A673 (cell line): ENCODE measurements around the gene PIN1. TPM values are rescaled to one million over a fixed set of nuclear protein-coding genes. Genes with fewer than 3 reads are reported as not detected.
"Not testable (repeated sequence)": the region's sequence is repeated elsewhere in the genome, so short reads cannot be mapped to it uniquely, and the experiment has no call there.

Experiments
- BruUV-seq: library from RNA; stranded (reverse); fragments of 400-500 nt; replicated peaks from 2 replicates; lab custom pipeline; 2021; lab: Mats Ljungman, UMichigan
- CTCF ChIA-PET: fragments of 300-600 bp; sonication (Branson Sonifier 250); formaldehyde crosslinking; loops from one replicate; lab custom pipeline; 2022; ENCODE audit warnings: antibody characterized with exemption; lab: Charles Lee
- POLR2A ChIA-PET: fragments of 300-600 bp; sonication (Branson Sonifier 250); formaldehyde crosslinking; loops from one replicate; lab custom pipeline; 2022; ENCODE audit warnings: antibody characterized with exemption; ENCODE audit not compliant: low non-redundant PET; lab: Charles Lee
- DNase-seq: peaks from one replicate; pipeline ENCODE4 v3.0.0-alpha.2; 2015; ENCODE audit warnings: low spot score
- H3K27ac ChIP-seq: fragments of 200-600 bp; sonication (generic); 2 replicates; pipeline ENCODE4 v1.5.1; 2016; ENCODE audit warnings: mixed run types, low read depth, mild to moderate bottlenecking, mixed read lengths, antibody characterized with exemption, low read length; ENCODE audit not compliant: poor library complexity, severe bottlenecking
- H3K27me3 ChIP-seq: fragments of 200-600 bp; sonication (generic); replicated peaks from 2 replicates; pipeline ENCODE4 v1.6.1; 2017; ENCODE audit warnings: mixed run types, low read depth, mild to moderate bottlenecking, mixed read lengths, antibody characterized with exemption, low read length; ENCODE audit not compliant: insufficient read depth, poor library complexity
- H3K36me3 ChIP-seq: fragments of 200-600 bp; sonication (generic); 2 replicates; pipeline ENCODE4 v1.6.1; 2016; ENCODE audit warnings: mixed run types, mild to moderate bottlenecking, mixed read lengths, antibody characterized with exemption, low read length; ENCODE audit not compliant: insufficient read depth, poor library complexity, severe bottlenecking
- H3K4me1 ChIP-seq: fragments of 200-600 bp; sonication (generic); 2 replicates; pipeline ENCODE4 v1.6.1; 2017; ENCODE audit warnings: mixed run types, mild to moderate bottlenecking, mixed read lengths, antibody characterized with exemption, low read length; ENCODE audit not compliant: insufficient read depth, poor library complexity, severe bottlenecking
- H3K4me3 ChIP-seq: fragments of 200-600 bp; sonication (generic); 2 replicates; pipeline ENCODE4 v1.5.1; 2016; ENCODE audit warnings: low read depth, mixed run types, mild to moderate bottlenecking, mixed read lengths, low read length; ENCODE audit not compliant: poor library complexity, severe bottlenecking
- H3K9me3 ChIP-seq: fragments of 200-600 bp; sonication (generic); 2 replicates; pipeline ENCODE4 v1.6.1; 2016; ENCODE audit warnings: mixed run types, low read depth, mild to moderate bottlenecking, mixed read lengths, antibody characterized with exemption, low read length; ENCODE audit not compliant: poor library complexity, severe bottlenecking
- CTCF ChIP-seq: fragments of 300-800, 200-600 bp; sonication (generic); conservative IDR thresholded peaks from 2 replicates; pipeline ENCODE4 v1.5.1; 2017; ENCODE audit warnings: low read depth, mild to moderate bottlenecking, antibody characterized with exemption, low read length, moderate library complexity, mixed read lengths
- EZH2 ChIP-seq: fragments of 200-600 bp; sonication (generic); IDR thresholded peaks from 2 replicates; pipeline ENCODE4 v1.6.1; 2017; ENCODE audit warnings: borderline replicate concordance, low read depth, mild to moderate bottlenecking, mixed read lengths, antibody characterized with exemption, low read length; ENCODE audit not compliant: poor library complexity, severe bottlenecking
- intact Hi-C: fragments of 100-400 bp; cut with micrococcal nuclease; formaldehyde crosslinking; loops from one replicate; pipeline ENCODE4 v1.10.0; 2022; ENCODE audit not compliant: unreplicated experiment
- total RNA-seq: library from RNA; stranded (reverse); gene quantifications from 2 replicates; pipeline ENCODE4 v1.2.3, GENCODE V29; 2021

The PIN1 gene
- total RNA-seq, 1 experiment from 2014 or later, result 177 TPM

- Histone ChIP-seq H3K27me3 (no peaks in the 10 kb centered on the region), H3K9me3 (no peaks in the 10 kb centered on the region), H3K36me3 (peaks cover 52% of the 10 kb centered on the region), H3K4me3 (no peak overlapping the region), H3K4me1 (no peaks in the 10 kb centered on the region), H3K27ac (no peak overlapping the region)
- TF ChIP-seq CTCF (no peak), EZH2 (no peak)
- ChIA-PET CTCF (no interaction called here), POLR2A (no interaction called here)
- no peak for DNase-seq
- intact Hi-C loops, result no loop called here
- no TSS peak for BruUV-seq
Measured at GRCh38 chr19:9839415-9839814, 4.3 kb downstream of the PIN1 start.

- no peak for DNase-seq
- Histone ChIP-seq H3K4me1 (peaks cover 3% of the 10 kb centered on the region), H3K27ac (no peak overlapping the region), H3K36me3 (peaks cover 55% of the 10 kb centered on the region), H3K27me3 (no peaks in the 10 kb centered on the region), H3K4me3 (no peak overlapping the region), H3K9me3 (no peaks in the 10 kb centered on the region)
- intact Hi-C loops, result no loop called here
- POLR2A ChIA-PET, result no interaction called here
- TF ChIP-seq EZH2 (no peak), CTCF (no peak)
- CTCF ChIA-PET, result interaction anchor here (0.5 kb wide), 1 partner anchor 155 kb away, joined by 3 read pairs; no protein-coding TSS in a partner anchor
- no TSS peak for BruUV-seq
Measured at GRCh38 chr19:9842834-9843625, 7.9 kb downstream of the PIN1 start.

- H3K9me3 ChIP-seq, CTCF ChIA-PET, intact Hi-C loops, DNase-seq, POLR2A ChIA-PET, H3K27ac ChIP-seq, H3K4me3 ChIP-seq, BruUV-seq, H3K27me3 ChIP-seq, H3K4me1 ChIP-seq: not testable (repeated sequence)
- H3K36me3 ChIP-seq, result peaks cover 48% of the 10 kb centered on the region
Measured at GRCh38 chr19:9843626-9844273, 8.6 kb downstream of the PIN1 start.
